H1 (cell line): ENCODE data around the gene STIM1. TPM values are rescaled to one million over a fixed set of nuclear protein-coding genes. Genes with fewer than 3 reads are reported as not detected.

Experiments used
- CTCF ChIA-PET: fragments of 300-600 bp; sonication (Branson Sonifier 250); formaldehyde crosslinking; loops from one replicate; lab custom pipeline; 2021; ENCODE audit not compliant: partially characterized antibody; lab: Charles Lee
- POLR2A ChIA-PET: fragments of 300-600 bp; sonication (Branson Sonifier 250); formaldehyde crosslinking; loops from one replicate; lab custom pipeline; 2021; ENCODE audit warnings: inconsistent platforms; ENCODE audit not compliant: partially characterized antibody; lab: Charles Lee
- DNase-seq, 2 experiments: peaks; one replicate each; pipeline versions ENCODE4 v3.0.0 to v3.0.0-alpha.2; 2010 to 2022; ENCODE audit warnings: low spot score in 2 of 2, low read depth in 1 of 2, mixed read lengths in 1 of 2
- FAIRE-seq: peaks from 2 replicates; lab custom pipeline; 2011; peaks lifted over from hg19 to GRCh38; lab: Jason Lieb, UNC
- H2AFZ ChIP-seq: 2 replicates; pipeline ENCODE4 v1.8.1; 2012; ENCODE audit warnings: low read length, inconsistent platforms
- H2AK5ac ChIP-seq: 2 replicates; pipeline ENCODE4 v1.6.1; 2013; ENCODE audit warnings: low read depth, low read length
- H2BK120ac ChIP-seq: replicated peaks from 2 replicates; pipeline ENCODE3; 2013; ENCODE audit warnings: low read depth, low read length, inconsistent platforms
- H2BK12ac ChIP-seq: 2 replicates; pipeline ENCODE4 v1.6.1; 2013; ENCODE audit warnings: low read depth, low read length
- H2BK15ac ChIP-seq: 2 replicates; pipeline ENCODE4 v1.6.1; 2013; ENCODE audit warnings: low read length
- H2BK20ac ChIP-seq: 2 replicates; pipeline ENCODE4 v1.6.1; 2013; ENCODE audit warnings: low read length
- H2BK5ac ChIP-seq: 2 replicates; pipeline ENCODE4 v1.6.1; 2013; ENCODE audit warnings: low read depth, low read length
- H3K14ac ChIP-seq: 2 replicates; pipeline ENCODE4 v1.6.1; 2013; ENCODE audit warnings: inconsistent platforms; ENCODE audit not compliant: insufficient read length
- H3K18ac ChIP-seq: 2 replicates; pipeline ENCODE4 v1.6.1; 2013; ENCODE audit warnings: low read length; ENCODE audit errors: extremely low read depth
- H3K23ac ChIP-seq: 2 replicates; pipeline ENCODE4 v1.6.1; 2013; ENCODE audit warnings: inconsistent platforms; ENCODE audit not compliant: insufficient read length
- H3K23me2 ChIP-seq: 2 replicates; pipeline ENCODE4 v1.6.1; 2013; ENCODE audit warnings: low read depth, low read length
- H3K27ac ChIP-seq: 2 replicates; pipeline ENCODE4 v1.6.1; 2011; ENCODE audit warnings: low read depth, low read length, inconsistent platforms
- H3K27me3 ChIP-seq, 4 experiments: replicated peaks in 1 of 4; 1 replicate in 1 of 4; 2 replicates in 3 of 4; pipeline versions ENCODE4 v1.6.1 to v1.8.1; 2011 to 2013; ENCODE audit warnings: low read length in 3 of 4, mild to moderate bottlenecking in 3 of 4, inconsistent platforms in 2 of 4, mixed read lengths in 2 of 4, moderate library complexity in 1 of 4; ENCODE audit not compliant: control insufficient read depth in 3 of 4, insufficient read depth in 3 of 4; ENCODE audit errors: extremely low read depth in 1 of 4
- H3K36me3 ChIP-seq, 4 experiments: 2 replicates each; pipeline versions ENCODE4 v1.6.1 to v1.8.1; 2011 to 2013; ENCODE audit warnings: mild to moderate bottlenecking in 4 of 4, low read length in 3 of 4, moderate library complexity in 2 of 4, control low read depth in 1 of 4, inconsistent platforms in 1 of 4; ENCODE audit not compliant: insufficient read depth in 4 of 4, control insufficient read depth in 2 of 4
- H3K4ac ChIP-seq: replicated peaks from 2 replicates; pipeline ENCODE3; 2013; ENCODE audit warnings: low read length, low read depth, mixed read lengths, inconsistent platforms; ENCODE audit not compliant: insufficient read length
- H3K4me1 ChIP-seq, 4 experiments: replicated peaks in 1 of 4; 1 replicate in 1 of 4; 2 replicates in 3 of 4; pipeline versions ENCODE4 v1.6.1 to v1.8.1; 2011 to 2013; ENCODE audit warnings: low read length in 3 of 4, inconsistent platforms in 2 of 4, mixed read lengths in 1 of 4; ENCODE audit not compliant: insufficient read depth in 4 of 4, control insufficient read depth in 3 of 4
- H3K4me2 ChIP-seq, 2 experiments: 2 replicates each; pipeline versions ENCODE4 v1.6.1 to v1.8.1; 2011 to 2013; ENCODE audit warnings: low read depth in 2 of 2, low read length in 2 of 2, control low read depth in 1 of 2, inconsistent platforms in 1 of 2, mild to moderate bottlenecking in 1 of 2; ENCODE audit not compliant: insufficient read depth in 1 of 2
- H3K4me3 ChIP-seq, 4 experiments: fragments of 200-600, 300-600 bp in 1 of 4; sonication (generic), shearing (Covaris generic), sonication (Bioruptor Twin) in 1 of 4; 2 replicates each; pipeline versions ENCODE4 v1.5.1 to v1.8.1; 2011 to 2016; ENCODE audit warnings: low read length in 4 of 4, low read depth in 3 of 4, control low read depth in 2 of 4, inconsistent platforms in 2 of 4, mild to moderate bottlenecking in 2 of 4, mixed read lengths in 1 of 4, moderate library complexity in 1 of 4; ENCODE audit not compliant: insufficient read depth in 2 of 4; ENCODE audit errors: extremely low read depth in 1 of 4
- H3K56ac ChIP-seq: replicated peaks from 2 replicates; pipeline ENCODE3; 2013; ENCODE audit warnings: low read depth, mild to moderate bottlenecking, mixed read lengths, low read length, inconsistent platforms; ENCODE audit not compliant: insufficient read length
- H3K79me1 ChIP-seq: 2 replicates; pipeline ENCODE4 v1.6.1; 2013; ENCODE audit warnings: low read depth, low read length, control low read depth
- H3K79me2 ChIP-seq, 2 experiments: 2 replicates each; pipeline versions ENCODE4 v1.6.1 to v1.8.1; 2012 to 2013; ENCODE audit warnings: low read length in 2 of 2, mild to moderate bottlenecking in 2 of 2, inconsistent platforms in 1 of 2; ENCODE audit not compliant: insufficient read depth in 2 of 2, control insufficient read depth in 1 of 2
- H3K9ac ChIP-seq, 4 experiments: replicated peaks in 1 of 4; 1 replicate in 1 of 4; 2 replicates in 3 of 4; pipeline versions ENCODE4 v1.6.1 to v1.8.1; 2011 to 2013; ENCODE audit warnings: low read depth in 3 of 4, low read length in 3 of 4, control low read depth in 2 of 4, mild to moderate bottlenecking in 2 of 4, moderate library complexity in 2 of 4, inconsistent platforms in 1 of 4; ENCODE audit errors: extremely low read depth in 1 of 4
- H3K9me3 ChIP-seq, 2 experiments: 2 replicates each; pipeline versions ENCODE4 v1.6.1 to v1.8.1; 2012 to 2013; ENCODE audit warnings: mild to moderate bottlenecking in 2 of 2, moderate library complexity in 2 of 2, control low read depth in 1 of 2, inconsistent platforms in 1 of 2, low read depth in 1 of 2, low read length in 1 of 2, mixed read lengths in 1 of 2; ENCODE audit not compliant: insufficient read depth in 2 of 2
- H4K20me1 ChIP-seq, 2 experiments: replicated peaks in 1 of 2; 2 replicates each; pipeline versions ENCODE3 to v1.8.1; 2011 to 2013; ENCODE audit warnings: inconsistent platforms in 2 of 2, low read length in 2 of 2, mild to moderate bottlenecking in 1 of 2; ENCODE audit not compliant: insufficient read depth in 2 of 2, control insufficient read depth in 1 of 2
- H4K5ac ChIP-seq: 2 replicates; pipeline ENCODE4 v1.6.1; 2013; ENCODE audit warnings: low read length, low read depth, mixed read lengths, inconsistent platforms; ENCODE audit not compliant: insufficient read length
- H4K8ac ChIP-seq: 2 replicates; pipeline ENCODE4 v1.8.0; 2013; ENCODE audit warnings: mild to moderate bottlenecking, moderate library complexity, low read length, inconsistent platforms; ENCODE audit not compliant: insufficient read depth; ENCODE audit errors: extremely low read depth
- H4K91ac ChIP-seq: replicated peaks from 2 replicates; pipeline ENCODE3; 2013; ENCODE audit warnings: low read length, mixed read lengths, inconsistent platforms; ENCODE audit not compliant: insufficient read length
- BACH1 ChIP-seq: IDR thresholded peaks from 2 replicates; pipeline ENCODE4 v1.6.1; 2012; ENCODE audit warnings: low read length, improper control_type of control experiment
- CHD1 ChIP-seq: IDR thresholded peaks from 2 replicates; pipeline ENCODE4 v1.6.1; 2012; ENCODE audit warnings: low read depth, low read length, improper control_type of control experiment
- GTF2F1 ChIP-seq: IDR thresholded peaks from 2 replicates; pipeline ENCODE4 v1.6.1; 2012; ENCODE audit warnings: low read depth, low read length, improper control_type of control experiment, borderline replicate concordance
- HDAC2 ChIP-seq, 2 experiments: fragments of 300-600 bp in 1 of 2; sonication (generic) in 1 of 2; IDR thresholded peaks; 2 replicates each; pipeline ENCODE4 v1.6.1; 2011 to 2012; ENCODE audit warnings: low read depth in 2 of 2, low read length in 2 of 2, mild to moderate bottlenecking in 2 of 2, moderate library complexity in 2 of 2, borderline replicate concordance in 1 of 2, inconsistent platforms in 1 of 2
- HDAC6 ChIP-seq: IDR thresholded peaks from one replicate; pipeline ENCODE4 v1.7.1; 2012; ENCODE audit warnings: low read depth, mild to moderate bottlenecking, inconsistent platforms, low read length, moderate library complexity
- MAFK ChIP-seq: IDR thresholded peaks from 2 replicates; pipeline ENCODE4 v1.6.1; 2012; ENCODE audit warnings: low read depth, mild to moderate bottlenecking, improper control_type of control experiment, low read length
- PHF8 ChIP-seq: fragments of 200-600 bp; sonication (generic); conservative IDR thresholded peaks from 2 replicates; pipeline ENCODE4 v1.7.1; 2012; ENCODE audit warnings: low read depth, mild to moderate bottlenecking, inconsistent platforms, low read length, moderate library complexity
- POLR2A ChIP-seq, 2 experiments: IDR thresholded peaks; 1 replicate in 1 of 2; 2 replicates in 1 of 2; pipeline ENCODE4 v1.6.1; 2011; ENCODE audit warnings: low read depth in 2 of 2, low read length in 2 of 2, mild to moderate bottlenecking in 2 of 2; ENCODE audit errors: control extremely low read depth in 1 of 2
- RFX5 ChIP-seq: IDR thresholded peaks from 2 replicates; pipeline ENCODE4 v1.6.1; 2011; ENCODE audit warnings: low read depth, low read length, improper control_type of control experiment, borderline replicate concordance
- SP1 ChIP-seq: IDR thresholded peaks from 2 replicates; pipeline ENCODE4 v1.6.1; 2011; ENCODE audit warnings: low read depth, low read length
- SRF ChIP-seq: IDR thresholded peaks from 2 replicates; pipeline ENCODE4 v1.6.1; 2011; ENCODE audit warnings: mild to moderate bottlenecking, low read depth, low read length, moderate library complexity
- YY1 ChIP-seq: IDR thresholded peaks from 2 replicates; pipeline ENCODE4 v1.6.1; 2011; ENCODE audit warnings: low read depth, mild to moderate bottlenecking, low read length
- WGBS, 2 experiments: shearing (Covaris generic) in 1 of 2; methylation state at CpG; one replicate each; pipeline versions ENCODE4 v1.1.6 to v1.1.7; 2013 to 2015; ENCODE audit warnings: low lambda C conversion rate in 2 of 2, mixed read lengths in 2 of 2, inconsistent platforms in 1 of 2, low coverage in 1 of 2, missing lambda C conversion rate in 1 of 2; ENCODE audit not compliant: insufficient replicate concordance in 2 of 2, insufficient coverage in 1 of 2, insufficient read length in 1 of 2; ENCODE audit errors: extremely low coverage in 1 of 2, missing lambda C conversion rate in 1 of 2; 5-methylcytosine and 5-hydroxymethylcytosine counted together
- polyA plus RNA-seq, 7 experiments: library from polyadenylated mRNA; depleted of rRNA in 3 of 7; stranded (reverse) in 5 of 7; unstranded in 2 of 7; fragments of >200 nt in 5 of 7; fragments of 200-250 nt in 2 of 7; gene quantifications; 1 replicate in 5 of 7; 2 replicates in 1 of 7; 4 replicates in 1 of 7; pipeline versions ENCODE4 v1.2.1 to v1.2.3, GENCODE V29; 2011 to 2013; ENCODE audit warnings: missing spikeins in 2 of 7, mixed read lengths in 2 of 7
- total RNA-seq: library from RNA; stranded (reverse); fragmentation: NEBNext Ultra II Directional; extraction: Animal tissue kit (Norgen Biotek cat#: 25700); gene quantifications from 2 replicates; pipeline ENCODE4 v1.2.1, GENCODE V29; 2021

STIM1 gene
- total and polyA plus RNA-seq, 2 of the 8 experiments (the other 6 are each of a cell fraction or from before 2014, with no cell fraction given) = 11.1 to 12.2 TPM

GRCh38 chr11:3958281-3958680, 102.8 kb downstream of the STIM1 start:
- no peak overlapping the region for H2AK5ac ChIP-seq

More at GRCh38 chr11:3958281-3958680, 102.8 kb downstream of the STIM1 start:
- H2BK15ac ChIP-seq = no peak overlapping the region
- H3K4me1 ChIP-seq = no peaks in the 10 kb centered on the region
- H2BK20ac ChIP-seq = no peak overlapping the region
- no peak overlapping the region for H3K27ac ChIP-seq
- H4K20me1 ChIP-seq = peaks cover 0 to 2% of the 10 kb centered on the region in 2 experiments
- no peak overlapping the region for H2BK12ac ChIP-seq
- no peaks in the 10 kb centered on the region for H3K9me3 ChIP-seq
- H3K27me3 ChIP-seq = no peaks in the 10 kb centered on the region
- H3K23me2 ChIP-seq = no peaks in the 10 kb centered on the region
- no peak overlapping the region for H3K4ac ChIP-seq
- no peak overlapping the region for H3K18ac ChIP-seq
- CTCF ChIA-PET = interaction anchor here (0.7 to 4.1 kb wide), 17 partner anchors 7 to 133 kb away, joined by 3 to 36 read pairs (median 4); partner anchors contain the start of gene STIM1
- no peaks in the 10 kb centered on the region for H3K36me3 ChIP-seq
- POLR2A ChIA-PET = no interaction called here
- FAIRE-seq = no peak
- H3K4me3 ChIP-seq = no peak overlapping the region
- no peak for TF ChIP-seq CHD1
- TF ChIP-seq GTF2F1 = no peak
- no peak for TF ChIP-seq PHF8
- no peak for TF ChIP-seq MAFK
- no peak for TF ChIP-seq HDAC6
- TF ChIP-seq SRF = no peak
- TF ChIP-seq RFX5 = no peak
- TF ChIP-seq YY1 = no peak
- TF ChIP-seq SP1 = no peak
- no peak for TF ChIP-seq POLR2A (IDR thresholded peaks at IDR 0.05; ENCODE audit: control extremely low read depth in 1 of 2, low read depth in 2 of 2, low read length in 2 of 2)
- TF ChIP-seq BACH1 = no peak
- TF ChIP-seq HDAC2 (IDR thresholded peaks at IDR 0.05; ENCODE audit: borderline replicate concordance in 1 of 2, low read depth in 2 of 2, low read length in 2 of 2) = no peak
- H2BK5ac ChIP-seq = no peak overlapping the region
- H3K79me1 ChIP-seq = no peaks in the 10 kb centered on the region
- no peaks in the 10 kb centered on the region for H3K79me2 ChIP-seq
- H4K5ac ChIP-seq = no peak overlapping the region
- no peak overlapping the region for H4K91ac ChIP-seq
- H3K23ac ChIP-seq = no peak overlapping the region
- 93% methylated on average over 2 of the region's 2 CpGs; no CpG with 5 or more reads in 1 of the 2 experiments for WGBS, 2 experiments
- H3K9ac ChIP-seq = no peak overlapping the region
- H3K14ac ChIP-seq = no peak overlapping the region
- H3K4me2 ChIP-seq = no peak overlapping the region
- no peak for DNase-seq
- H4K8ac ChIP-seq = no peak overlapping the region
- H2BK120ac ChIP-seq = no peak overlapping the region
- H3K56ac ChIP-seq = no peak overlapping the region
- no peak overlapping the region for H2AFZ ChIP-seq
